NB4 (cell line): Measurements from ENCODE around the gene CAMKMT.

Source experiments
- MAX ChIP-seq: IDR thresholded peaks from 2 replicates; pipeline ENCODE4 v1.6.1; 2011; ENCODE audit warnings: low read depth, low read length
- MYC ChIP-seq: IDR thresholded peaks from 2 replicates; pipeline ENCODE4 v1.6.1; 2011; ENCODE audit warnings: low read depth, low read length
- POLR2A ChIP-seq: IDR thresholded peaks from 2 replicates; pipeline ENCODE4 v1.6.1; 2011; ENCODE audit warnings: mild to moderate bottlenecking; ENCODE audit not compliant: insufficient read length; ENCODE audit errors: extremely low read depth
- TF ChIP-seq, protein P1 (sequence below): IDR thresholded peaks from one replicate; pipeline ENCODE4 v1.5.1; 2012; ENCODE audit warnings: low read depth, low read length

DNA sequence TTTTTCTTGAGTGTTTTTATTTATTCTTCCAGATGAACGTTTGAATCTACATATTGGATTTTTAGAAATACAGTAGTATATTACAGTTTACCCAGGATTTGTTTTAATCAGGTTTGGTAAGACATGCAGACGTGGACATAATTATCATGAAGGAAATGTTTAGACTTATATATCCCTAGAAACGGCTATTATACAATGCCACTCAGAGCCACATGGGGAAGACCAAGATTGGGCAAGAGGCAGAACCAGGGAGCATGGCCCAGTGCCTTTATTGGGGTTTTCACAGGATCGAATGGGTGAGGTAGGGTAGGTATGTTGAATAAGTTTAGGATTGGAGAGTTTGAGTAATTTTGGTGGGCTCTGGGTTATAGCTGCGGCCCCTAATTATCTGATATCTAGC, 212.2 kb downstream of the CAMKMT start:
- TF ChIP-seq POLR2A = no peak
- TF ChIP-seq, protein P1, sequence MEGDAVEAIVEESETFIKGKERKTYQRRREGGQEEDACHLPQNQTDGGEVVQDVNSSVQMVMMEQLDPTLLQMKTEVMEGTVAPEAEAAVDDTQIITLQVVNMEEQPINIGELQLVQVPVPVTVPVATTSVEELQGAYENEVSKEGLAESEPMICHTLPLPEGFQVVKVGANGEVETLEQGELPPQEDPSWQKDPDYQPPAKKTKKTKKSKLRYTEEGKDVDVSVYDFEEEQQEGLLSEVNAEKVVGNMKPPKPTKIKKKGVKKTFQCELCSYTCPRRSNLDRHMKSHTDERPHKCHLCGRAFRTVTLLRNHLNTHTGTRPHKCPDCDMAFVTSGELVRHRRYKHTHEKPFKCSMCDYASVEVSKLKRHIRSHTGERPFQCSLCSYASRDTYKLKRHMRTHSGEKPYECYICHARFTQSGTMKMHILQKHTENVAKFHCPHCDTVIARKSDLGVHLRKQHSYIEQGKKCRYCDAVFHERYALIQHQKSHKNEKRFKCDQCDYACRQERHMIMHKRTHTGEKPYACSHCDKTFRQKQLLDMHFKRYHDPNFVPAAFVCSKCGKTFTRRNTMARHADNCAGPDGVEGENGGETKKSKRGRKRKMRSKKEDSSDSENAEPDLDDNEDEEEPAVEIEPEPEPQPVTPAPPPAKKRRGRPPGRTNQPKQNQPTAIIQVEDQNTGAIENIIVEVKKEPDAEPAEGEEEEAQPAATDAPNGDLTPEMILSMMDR = no peak
- TF ChIP-seq MAX = no peak
- TF ChIP-seq MYC = no peak
